Activated naive CD4-positive, alpha-beta T cell (primary cell): ENCODE measurements around the gene KCTD20.
"Not testable (repeated sequence)": the region's sequence is repeated elsewhere in the genome, so short reads cannot be mapped to it uniquely, and the experiment has no call there.

Source experiments
- DNase-seq, 4 experiments: peaks; one replicate each; lab custom pipeline; 2025; lab: John Stamatoyannopoulos, UW

The KCTD20 gene

GRCh38 chr6:36442671-36443470, at the start of gene KCTD20, which contains the start of gene PXT1:
KCTD20 (plus strand) TSS chr6:36443000; CDS start chr6:36470098, 27,098 bp downstream.
PXT1 (minus strand) TSS chr6:36442854; CDS start chr6:36426082, 16,772 bp downstream.
- DNase-seq = peak; percentile 50 to 79 (median 68)

GRCh38 chr6:36399970-36400369, 42.8 kb upstream of the KCTD20 start:
- no peak for DNase-seq

GRCh38 chr6:36402481-36402880, 40.3 kb upstream of the KCTD20 start:
- no peak for DNase-seq

GRCh38 chr6:36404164-36404563, 38.6 kb upstream of the KCTD20 start:
- no peak for DNase-seq

- DNase-seq = not testable (repeated sequence)
These were observed 33.1 kb upstream of the KCTD20 start for GRCh38 chr6:36409718-36410117.

GRCh38 chr6:36413489-36414480, 29.0 kb upstream of the KCTD20 start:
- no peak for DNase-seq

GRCh38 chr6:36414481-36414880, 28.3 kb upstream of the KCTD20 start:
- no peak for DNase-seq

- DNase-seq = no peak
These were observed 24.2 kb upstream of the KCTD20 start for GRCh38 chr6:36418558-36418957.

- no peak for DNase-seq
These were observed 23.5 kb upstream of the KCTD20 start for GRCh38 chr6:36419310-36419709.

- DNase-seq = no peak
These were observed 20.1 kb upstream of the KCTD20 start for GRCh38 chr6:36422714-36423100.

GRCh38 chr6:36423101-36423824, 19.5 kb upstream of the KCTD20 start:
- peak; percentile 89 to 97 (median 94) for DNase-seq

- no peak for DNase-seq
These were observed 16.2 kb upstream of the KCTD20 start for GRCh38 chr6:36426622-36427021.

- no peak for DNase-seq
These were observed 13.9 kb upstream of the KCTD20 start for GRCh38 chr6:36428911-36429310.

- DNase-seq = no peak
These were observed 12.4 kb upstream of the KCTD20 start for GRCh38 chr6:36430351-36430750.

GRCh38 chr6:36431197-36431596, 11.6 kb upstream of the KCTD20 start:
- DNase-seq = no peak

- no peak for DNase-seq
These were observed 10.6 kb upstream of the KCTD20 start for GRCh38 chr6:36432151-36432671.

GRCh38 chr6:36436466-36436865, 6.3 kb upstream of the KCTD20 start:
- no peak for DNase-seq

GRCh38 chr6:36441307-36441894, 1.4 kb upstream of the KCTD20 start:
- peak; percentile 24 to 56 (median 38) for DNase-seq

GRCh38 chr6:36442103-36442670, 613 bp upstream of the KCTD20 start:
- no peak for DNase-seq

- DNase-seq = no peak
These were observed 950 bp downstream of the KCTD20 start for GRCh38 chr6:36443471-36444428.
